Right renal pelvis (tissue), 4 donors: ENCODE results near the gene TIPIN. TPM values are rescaled to one million over a fixed set of nuclear protein-coding genes. Genes with fewer than 3 reads are reported as not detected.
"Not testable (repeated sequence)": the region's sequence is repeated elsewhere in the genome, so short reads cannot be mapped to it uniquely, and the experiment has no call there.

Source experiments
- DNase-seq, 4 donors: peaks; one replicate each; pipeline ENCODE4 v3.0.0-alpha.2; 2013; ENCODE audit warnings: low read depth in 4 of 4, low spot score in 3 of 4, missing footprints in 1 of 4
- polyA plus RNA-seq, 4 donors: library from polyadenylated mRNA; unstranded; fragments of 120-200 nt; gene quantifications; one replicate each; pipeline ENCODE4 v1.2.1, GENCODE V29; 2013; ENCODE audit not compliant: insufficient read length in 4 of 4

Gene TIPIN, protein sequence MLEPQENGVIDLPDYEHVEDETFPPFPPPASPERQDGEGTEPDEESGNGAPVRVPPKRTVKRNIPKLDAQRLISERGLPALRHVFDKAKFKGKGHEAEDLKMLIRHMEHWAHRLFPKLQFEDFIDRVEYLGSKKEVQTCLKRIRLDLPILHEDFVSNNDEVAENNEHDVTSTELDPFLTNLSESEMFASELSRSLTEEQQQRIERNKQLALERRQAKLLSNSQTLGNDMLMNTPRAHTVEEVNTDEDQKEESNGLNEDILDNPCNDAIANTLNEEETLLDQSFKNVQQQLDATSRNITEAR
- polyA plus RNA-seq = 10 to 100 TPM; 13.8 to 24.9 (median 17.2) TPM

DNA sequence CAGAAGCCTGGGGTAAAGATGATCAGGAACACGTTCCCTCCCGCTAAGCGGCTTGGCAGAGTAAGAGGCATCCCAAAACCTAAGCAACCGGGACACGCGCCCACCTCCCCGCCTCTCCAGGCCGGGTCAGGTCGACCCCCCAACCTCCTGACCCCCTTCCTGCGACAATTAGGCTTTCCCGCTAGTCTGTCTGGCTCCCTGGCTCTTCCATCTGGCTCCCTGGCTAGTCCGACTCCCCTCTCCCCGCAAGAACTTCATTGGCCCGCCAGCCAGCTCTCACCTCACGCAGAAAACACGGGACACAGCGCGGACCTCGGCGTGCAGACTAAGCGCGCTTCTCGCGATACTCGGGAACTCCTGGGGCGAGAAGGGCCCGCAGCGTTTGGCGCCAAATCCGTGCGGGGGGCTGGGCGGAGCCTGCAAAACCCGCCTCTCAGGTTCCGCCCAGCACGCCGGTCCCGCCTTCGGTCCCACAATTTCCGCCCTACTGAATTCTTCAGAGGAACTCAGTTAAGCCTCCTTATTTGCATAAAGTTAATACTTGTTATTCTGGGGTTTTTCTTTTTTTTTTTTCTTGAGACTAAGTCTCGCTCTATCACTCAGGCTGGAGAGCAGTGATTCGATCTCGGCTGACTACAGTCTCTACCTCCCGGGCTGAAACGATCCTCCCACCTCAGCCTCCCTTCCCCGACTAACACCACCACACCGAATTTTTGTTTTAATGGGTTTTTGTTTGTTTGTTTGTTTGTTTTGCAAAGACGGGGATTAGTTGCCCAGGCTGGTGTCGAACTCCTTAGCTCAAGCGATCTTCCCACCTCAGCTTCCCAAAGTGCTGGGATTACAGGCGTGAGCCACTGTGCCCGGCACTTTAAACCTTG lies at the start of gene TIPIN:
TSS of gene TIPIN (minus strand) at position 327 of the 878 bp plus-strand sequence. CDS start 3,738 bp downstream, outside the sequence.
- peak; percentile 90 to 93 (median 92) for DNase-seq

DNA sequence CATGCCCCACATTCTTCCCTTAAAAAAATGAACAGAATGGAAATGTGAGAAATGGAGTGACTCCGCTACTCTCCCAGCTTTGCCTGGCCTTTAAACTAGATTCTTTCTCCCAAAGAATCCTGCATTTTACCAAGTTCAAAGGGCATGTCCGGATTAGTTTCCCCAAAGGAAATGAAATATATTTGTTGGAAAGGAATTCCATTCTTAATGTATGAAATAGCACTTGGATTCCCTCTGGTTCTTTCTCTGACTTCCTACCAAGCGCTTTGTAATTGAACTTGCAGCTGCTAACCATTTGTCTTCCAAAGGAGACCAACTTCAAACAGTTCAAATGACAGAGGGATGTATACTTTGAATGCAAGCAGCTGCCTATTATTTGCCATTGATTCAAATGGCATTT lies 49.1 kb upstream of the TIPIN start:
- peak; percentile 23 to 67 (median 48) for DNase-seq

DNA sequence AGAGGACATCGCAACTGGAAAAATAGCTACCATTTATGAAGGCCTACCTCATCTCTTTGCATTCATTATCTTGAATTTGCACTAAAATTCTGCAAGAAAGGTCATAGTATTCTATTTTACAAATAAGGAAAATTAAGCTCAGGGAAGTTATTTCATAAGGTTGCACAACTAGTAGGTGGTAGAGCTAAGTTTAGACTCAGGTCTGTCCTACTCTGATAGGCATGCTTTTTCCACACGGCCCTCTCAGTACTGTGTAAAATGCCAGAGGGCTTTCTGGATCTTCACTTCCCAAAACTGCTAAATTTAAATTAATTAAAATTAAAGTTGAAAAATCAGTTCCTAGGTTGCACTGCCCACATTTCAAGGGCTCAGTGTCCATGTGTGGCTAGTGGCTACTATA lies 48.5 kb upstream of the TIPIN start:
- DNase-seq = no peak

DNA sequence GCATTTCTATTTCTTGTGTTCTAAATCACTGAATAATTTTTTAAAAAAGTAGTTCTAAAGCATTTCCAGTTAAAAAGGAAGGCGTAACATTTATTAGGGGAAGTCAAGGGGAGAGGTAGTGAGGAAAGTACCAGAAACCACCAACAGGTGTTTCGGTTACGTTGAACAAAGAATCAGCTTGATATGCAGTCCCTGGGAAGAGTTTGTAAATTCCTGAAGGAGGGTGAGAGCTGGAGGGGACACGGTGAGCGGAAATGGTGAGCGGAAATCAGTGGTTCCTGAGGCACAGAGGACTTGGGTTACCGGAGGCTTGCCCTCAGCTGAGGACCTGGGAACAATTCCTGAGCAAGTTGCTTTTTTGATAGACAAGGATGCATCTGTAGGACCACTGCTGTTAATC lies 48.0 kb upstream of the TIPIN start:
- DNase-seq = peak in 3 of 4 donors; percentile 19 to 38 (median 20)

DNA sequence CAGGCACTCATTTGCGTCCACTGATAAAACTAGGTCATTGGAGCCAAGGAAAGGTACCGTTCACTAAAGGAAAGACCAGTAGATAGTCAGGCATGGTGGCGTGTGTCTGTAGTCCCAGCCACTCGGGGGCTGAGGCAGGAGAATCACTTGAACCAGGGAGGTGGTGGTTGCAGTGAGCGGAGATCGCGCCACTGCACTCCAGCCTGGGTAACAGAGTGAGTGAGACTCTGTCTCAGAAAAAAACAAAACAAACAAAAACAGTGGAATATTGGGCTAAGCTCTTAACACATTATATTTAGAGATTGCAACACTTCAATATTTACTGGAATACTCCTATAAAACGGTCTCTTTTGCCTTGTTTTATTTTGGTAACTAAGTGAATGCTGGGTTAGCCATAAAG lies 47.6 kb upstream of the TIPIN start:
- no peak for DNase-seq

DNA sequence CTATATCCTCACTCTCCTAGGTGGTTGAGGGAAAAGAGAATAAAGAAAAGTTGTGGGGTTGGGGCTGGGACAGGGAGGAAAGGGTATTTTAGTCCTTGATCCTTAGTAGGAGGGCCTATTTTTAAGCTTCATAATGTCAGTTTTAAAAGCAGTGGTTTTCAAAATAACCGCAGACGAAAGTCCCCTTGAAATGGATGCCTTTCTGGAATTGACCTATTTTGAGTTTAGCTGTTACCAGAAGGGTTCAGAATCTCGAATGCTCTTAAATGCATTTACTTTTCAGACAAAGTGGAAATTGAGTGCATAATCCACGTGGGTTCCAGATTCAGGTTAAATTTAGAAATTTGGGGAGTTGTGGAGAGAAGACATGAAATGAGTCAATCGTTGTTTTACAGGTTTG lies 46.8 kb upstream of the TIPIN start:
- DNase-seq = no peak

DNA sequence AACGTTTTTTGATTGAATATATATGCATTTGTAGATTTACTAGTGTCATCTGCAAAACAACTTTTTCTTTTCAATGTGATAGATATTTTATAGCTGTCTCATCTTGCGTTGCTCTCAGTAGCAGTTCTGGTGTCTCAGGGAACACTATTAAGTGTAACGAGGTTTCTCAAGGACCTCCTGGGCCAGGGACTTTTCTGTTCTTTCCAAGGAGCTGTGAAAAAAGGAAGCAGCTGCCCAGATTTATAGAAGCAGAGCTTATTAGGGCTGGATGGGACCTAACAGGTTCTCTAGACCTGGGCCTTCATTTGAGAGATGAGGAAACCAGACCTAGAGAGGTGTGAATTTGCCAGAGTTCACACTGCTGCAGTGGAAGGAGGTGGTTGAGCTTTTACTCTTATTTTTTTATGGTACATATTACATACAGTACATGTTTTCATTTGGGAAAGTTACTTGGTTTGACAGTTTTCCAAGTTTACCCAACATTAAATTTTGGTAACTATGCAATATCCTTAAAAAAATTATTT lies 46.3 kb upstream of the TIPIN start:
- no peak for DNase-seq

DNA sequence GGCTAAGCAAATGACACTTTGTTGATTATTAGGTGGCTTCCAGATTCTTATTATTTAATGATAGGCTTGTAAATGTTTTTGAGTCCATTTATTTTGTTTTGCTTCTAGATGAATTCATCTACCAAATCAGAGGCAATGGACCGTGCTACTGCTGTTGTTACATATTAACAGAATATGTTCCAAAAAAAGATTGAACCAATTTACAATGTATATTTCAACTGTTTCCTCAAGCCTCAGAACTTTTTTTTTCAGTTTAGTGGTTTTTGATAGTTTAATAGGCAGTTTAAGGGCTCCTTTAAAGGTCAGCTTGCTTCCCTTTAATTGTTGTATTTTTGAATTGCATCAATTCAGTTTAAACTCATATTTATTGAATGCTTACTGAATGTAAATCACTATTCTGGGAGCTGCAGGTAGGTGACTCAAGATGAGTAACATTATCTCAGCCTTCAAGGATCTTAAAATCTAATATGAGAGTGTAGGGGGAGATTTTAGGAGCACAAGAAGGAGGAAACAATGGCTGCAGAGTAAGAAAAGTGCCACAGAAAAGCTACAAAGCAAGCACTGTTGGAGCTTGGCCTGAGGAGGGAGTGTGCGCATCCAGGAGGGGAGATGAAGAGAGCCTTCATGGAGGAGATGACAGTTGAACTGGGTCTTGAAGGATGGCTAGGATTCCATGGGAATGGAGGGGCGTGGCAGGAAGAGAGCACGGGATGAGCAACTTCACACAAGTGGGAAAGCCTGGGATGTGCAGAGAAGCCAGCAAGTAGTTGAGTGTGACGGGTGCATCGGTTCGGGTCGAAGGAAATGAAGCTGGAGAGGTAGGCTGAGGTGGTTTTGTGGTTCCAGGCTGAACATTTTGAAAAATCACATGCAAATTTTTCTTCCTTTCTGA lies 44.9 kb upstream of the TIPIN start:
- DNase-seq = no peak

DNA sequence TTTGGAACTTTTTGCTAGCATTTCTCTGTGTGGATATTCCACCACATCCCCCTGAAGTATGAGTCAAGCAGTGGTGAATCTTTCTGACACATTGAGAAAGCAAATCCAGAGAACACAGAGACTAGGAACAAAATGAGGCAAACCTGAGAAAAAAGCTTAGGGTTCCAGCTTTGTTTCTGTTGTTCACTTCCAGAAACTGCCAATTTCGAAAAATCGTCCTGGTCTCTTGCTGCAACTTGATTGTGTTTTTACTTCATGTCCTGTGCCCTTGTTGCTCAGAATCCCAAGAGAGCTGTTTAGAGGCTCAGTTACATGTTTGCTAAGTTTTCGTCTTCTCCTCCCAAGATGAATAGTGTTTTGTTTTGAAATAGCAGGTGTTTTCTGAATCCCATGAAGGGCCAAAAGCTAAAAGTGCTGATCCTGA lies 43.9 kb upstream of the TIPIN start:
- no peak for DNase-seq

DNA sequence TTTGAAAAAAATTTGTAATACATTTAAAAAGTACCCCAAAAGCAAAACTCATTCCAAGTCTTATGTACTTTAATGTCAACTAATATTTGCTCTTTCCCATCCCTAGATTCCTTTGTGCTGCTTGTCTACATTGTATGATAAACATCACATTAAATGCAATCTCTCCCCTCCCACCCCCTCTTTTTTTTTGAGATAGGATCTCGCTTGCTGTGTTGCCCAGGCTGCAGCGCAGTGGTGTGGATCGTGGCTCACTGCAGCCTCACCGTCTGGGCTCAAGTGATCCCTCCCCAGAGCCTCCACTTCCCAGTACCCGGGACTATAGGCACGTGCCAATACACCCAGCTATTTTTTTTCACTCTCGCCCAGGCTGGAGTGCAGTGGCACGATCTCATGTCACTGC lies 42.8 kb upstream of the TIPIN start:
- DNase-seq = no peak

DNA sequence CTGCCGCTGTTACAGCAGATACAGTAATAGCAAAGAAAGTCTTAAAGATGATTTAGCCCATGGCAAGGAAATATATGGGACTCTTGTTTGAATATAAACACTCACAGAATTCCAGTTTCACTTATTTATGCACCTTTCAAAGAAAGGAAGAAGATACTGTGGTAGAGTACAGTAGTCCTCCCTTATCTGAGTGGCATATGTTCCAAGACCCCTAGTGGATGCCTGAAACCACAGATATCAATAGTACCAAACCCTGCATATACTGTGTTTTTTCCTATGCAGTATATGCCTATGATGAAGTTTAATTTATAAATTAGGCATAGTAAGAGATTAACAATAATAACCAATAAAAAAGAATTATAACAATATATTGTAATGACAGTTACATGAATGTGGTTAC lies 38.4 kb upstream of the TIPIN start:
- DNase-seq = no peak

DNA sequence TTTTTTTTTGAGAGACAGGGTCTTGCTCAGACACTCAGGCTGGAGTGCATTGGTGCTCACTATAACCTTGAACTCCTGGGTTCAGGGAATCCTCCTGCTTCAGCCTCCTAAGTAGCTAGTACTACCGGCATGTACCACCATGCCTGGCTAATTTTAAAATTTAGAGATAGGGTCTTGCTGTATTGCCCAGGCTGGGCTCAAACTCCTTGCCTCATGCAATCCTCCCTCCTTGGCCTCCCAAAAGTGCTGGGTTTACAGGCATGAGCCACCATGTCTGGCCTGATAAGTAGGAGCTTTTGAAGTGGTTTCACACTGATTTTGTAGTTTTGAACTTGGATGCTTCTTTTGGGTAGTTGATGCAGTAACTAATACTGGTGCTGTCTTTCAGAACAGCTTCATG lies 38.0 kb upstream of the TIPIN start:
- no peak for DNase-seq

DNA sequence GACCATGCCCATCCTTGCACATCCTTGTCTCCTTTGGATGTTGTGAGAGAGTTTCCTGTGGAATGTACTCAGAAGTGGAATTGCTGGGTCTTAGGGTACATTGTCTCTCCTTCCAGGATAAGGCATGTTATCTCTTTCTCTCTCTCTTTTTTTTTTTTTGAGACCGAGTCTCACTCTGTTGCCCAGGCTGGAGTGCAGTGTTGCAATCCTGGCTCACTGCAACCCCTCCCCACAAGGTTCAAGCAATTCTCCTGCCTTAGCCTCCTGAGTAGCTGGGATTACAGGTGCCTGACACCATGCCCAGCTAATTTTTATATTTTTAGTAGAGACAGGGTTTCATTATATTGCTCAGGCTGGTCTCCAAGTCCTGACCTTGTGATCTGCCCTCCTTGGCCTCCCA lies 36.6 kb upstream of the TIPIN start:
- DNase-seq = not testable (repeated sequence)

DNA sequence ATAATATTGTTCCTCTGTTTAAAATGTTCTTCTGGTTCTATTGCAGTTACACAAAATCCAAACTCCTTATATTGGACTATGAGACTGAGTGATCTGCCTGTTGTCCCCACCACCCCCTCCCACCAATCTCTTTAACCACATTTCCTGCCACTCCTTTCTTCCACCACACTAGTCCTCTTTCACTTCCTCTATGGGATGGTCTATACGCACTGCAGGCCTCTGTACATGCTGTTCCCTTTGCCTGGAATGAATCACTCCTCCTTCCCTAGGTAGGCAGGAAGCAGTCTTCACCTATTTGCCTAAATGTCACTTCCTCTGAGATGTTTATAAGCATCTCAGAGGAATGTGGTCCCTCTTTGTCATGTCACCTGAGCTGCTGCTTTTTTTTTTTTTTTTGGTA lies 34.2 kb upstream of the TIPIN start:
- no peak for DNase-seq

DNA sequence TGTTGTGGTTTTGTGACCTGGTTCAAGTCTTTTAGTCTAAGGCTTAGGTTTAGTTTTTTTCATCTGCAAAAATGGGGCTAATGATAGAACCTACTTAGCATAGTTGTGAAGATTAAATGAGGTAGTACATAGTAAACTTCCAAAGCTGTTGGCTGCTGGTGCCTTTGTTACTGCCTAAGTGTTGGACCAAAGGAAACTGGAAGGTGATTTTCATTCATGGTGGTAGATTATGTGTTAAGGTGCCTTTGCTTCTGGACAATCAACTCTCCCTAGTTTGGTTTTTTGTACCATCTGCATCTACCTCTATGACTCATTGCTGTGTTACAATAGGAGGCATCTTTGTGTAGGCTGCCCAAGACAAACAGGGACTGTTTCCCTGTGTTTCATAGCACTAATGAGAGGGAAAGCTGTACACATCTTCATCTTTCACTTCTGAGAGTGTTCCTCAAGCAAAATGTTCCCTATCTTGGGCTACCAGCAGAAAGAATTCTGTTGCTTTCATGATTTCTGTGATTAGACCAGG lies 33.4 kb upstream of the TIPIN start:
- DNase-seq = no peak

DNA sequence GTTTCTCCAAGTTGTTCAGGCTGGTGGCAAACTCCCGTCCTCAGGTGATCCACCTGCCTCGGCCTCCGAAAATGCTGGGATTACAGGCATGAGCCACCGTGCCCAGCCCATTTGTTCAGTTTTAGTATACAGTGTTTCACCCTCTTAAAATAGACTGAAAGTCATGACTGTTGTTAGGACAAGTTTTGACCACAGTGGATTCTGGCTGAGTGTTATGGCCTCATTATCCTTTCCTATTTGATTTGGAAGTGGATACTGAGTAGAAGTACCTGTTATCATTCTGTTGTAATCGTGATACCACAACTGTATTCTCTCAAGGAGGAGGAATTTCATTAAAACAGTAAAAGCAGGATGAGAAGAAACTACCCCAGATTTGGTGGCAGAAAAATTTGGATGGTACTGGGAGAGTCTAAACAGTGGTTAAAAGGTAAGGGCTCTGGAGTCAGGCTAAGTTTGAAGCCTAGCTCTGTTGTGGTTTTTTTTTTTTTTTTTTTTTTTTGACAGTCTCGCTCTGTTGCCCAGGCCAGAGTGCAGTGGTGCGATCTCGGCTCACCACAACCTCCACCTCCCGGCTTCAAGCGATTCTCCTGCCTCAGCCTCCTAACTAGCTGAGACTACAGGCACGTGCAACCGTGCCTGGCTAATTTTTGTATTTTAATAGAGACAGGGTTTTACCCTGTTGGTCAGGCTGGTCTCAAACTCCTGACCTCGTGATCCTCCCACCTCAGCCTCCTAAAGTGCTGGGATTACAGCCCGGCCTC lies 32.8 kb upstream of the TIPIN start:
- DNase-seq = no peak

DNA sequence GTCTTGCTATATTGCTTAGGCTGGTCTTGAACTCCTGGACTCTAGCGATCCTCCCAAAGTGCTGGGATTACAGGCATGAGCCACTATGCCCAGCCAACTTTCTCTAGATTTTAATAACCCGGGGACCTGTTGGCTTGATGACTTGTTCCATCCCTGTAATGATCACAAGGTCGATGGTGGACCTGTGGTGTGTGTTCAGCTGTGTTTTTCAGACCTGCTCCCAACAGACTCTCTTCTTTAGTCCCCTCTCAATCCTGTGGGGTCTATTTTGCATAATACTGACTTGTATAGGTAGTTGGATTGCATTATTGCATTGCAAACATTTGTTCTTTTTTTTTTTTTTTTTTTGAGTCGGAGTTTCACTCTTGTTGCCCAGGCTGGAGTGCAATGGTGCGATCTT lies 32.1 kb upstream of the TIPIN start:
- DNase-seq = no peak

DNA sequence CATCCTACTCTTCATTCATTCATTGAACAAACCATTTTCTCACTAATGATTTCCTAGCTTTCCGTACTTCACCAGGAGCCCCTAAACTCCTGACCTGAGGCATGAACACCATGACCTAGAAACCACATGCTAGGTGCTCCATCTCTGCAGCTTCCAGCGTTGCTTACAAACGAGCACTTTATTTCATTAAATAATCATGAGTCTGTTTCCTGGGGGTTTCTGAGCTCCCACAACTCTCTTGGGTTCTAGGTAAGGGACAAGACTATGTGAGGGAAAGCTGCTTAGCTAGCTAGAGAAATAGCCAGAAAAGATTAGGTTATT lies 31.5 kb upstream of the TIPIN start:
- DNase-seq = no peak

DNA sequence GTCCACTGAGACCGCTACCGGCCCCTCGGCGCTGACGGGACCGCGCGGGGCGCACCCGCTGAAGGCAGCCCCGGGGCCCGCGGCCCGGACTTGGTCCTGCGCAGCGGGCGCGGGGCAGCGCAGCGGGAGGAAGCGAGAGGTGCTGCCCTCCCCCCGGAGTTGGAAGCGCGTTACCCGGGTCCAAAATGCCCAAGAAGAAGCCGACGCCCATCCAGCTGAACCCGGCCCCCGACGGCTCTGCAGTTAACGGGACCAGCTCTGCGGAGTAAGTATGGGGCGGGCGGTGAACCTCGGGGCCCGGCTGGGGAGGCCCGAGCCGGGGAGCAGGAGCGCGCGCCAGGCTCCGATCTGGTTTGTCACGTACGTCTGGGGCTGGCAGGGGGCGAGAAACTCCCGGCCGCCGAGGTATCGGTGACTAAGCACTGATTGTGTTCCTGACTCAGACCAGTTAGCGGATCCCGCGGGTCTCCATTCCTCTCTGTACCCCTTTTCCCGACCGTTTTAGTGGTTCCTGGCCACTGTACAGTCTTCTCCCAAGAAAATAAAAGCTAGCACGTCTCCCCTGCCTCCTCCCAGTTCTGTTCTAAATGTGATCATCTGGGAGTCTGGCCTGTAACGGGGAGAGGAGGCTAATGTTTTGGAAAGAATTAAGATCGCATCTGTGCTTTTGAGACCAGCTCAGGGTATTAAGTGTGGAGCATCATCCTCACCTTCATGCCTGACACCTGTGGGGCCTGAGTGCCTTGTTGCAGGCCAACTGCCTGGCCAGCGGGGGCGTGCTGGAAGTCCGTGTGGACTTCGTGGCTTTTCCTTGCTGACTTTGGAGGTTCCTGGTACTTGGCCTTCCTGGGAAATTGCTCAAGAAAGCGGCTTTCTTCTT lies 30.9 kb upstream of the TIPIN start:
- peak in 2 of 4 donors; percentile 35 to 44 for DNase-seq
